Eye (tissue), 1 donor: ENCODE measurements around the gene TRAIP.
"Not testable (repeated sequence)": the region's sequence is repeated elsewhere in the genome, so short reads cannot be mapped to it uniquely, and the experiment has no call there.

ENCODE experiments used
- DNase-seq: peaks from one replicate; pipeline ENCODE4 v3.0.0-alpha.2; 2015

Gene TRAIP

GRCh38 chr3:49873623-49874022 lies 17.3 kb upstream of the TRAIP start:
- no peak for DNase-seq

DNA sequence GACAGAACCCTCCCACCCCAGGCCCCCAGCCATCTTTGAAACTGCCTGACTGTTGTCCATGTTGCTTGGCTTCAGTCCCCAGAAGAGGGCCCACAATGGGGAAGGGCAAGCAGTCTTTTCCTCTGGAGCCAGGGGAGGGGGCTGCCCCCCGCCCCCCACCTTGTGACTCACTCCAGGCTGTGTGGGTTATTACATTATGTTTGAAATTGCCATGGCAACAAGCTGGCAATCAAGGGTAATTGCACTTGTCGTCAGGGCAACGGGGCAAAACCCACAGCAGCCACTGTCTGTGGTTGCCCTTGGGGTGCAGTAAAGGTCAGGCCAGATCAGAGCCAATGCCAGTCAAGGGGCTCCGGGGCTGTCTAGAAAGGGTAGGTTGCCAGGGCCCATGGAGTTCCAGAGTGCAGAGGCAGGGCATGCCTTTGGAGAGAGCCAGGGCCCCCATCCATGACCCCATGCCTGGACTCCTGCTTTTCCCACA lies 16.5 kb upstream of the TRAIP start:
- peak; percentile 17 for DNase-seq

GRCh38 chr3:49871531-49872153 lies 15.3 kb upstream of the TRAIP start:
- DNase-seq, result peak; percentile 33

DNA sequence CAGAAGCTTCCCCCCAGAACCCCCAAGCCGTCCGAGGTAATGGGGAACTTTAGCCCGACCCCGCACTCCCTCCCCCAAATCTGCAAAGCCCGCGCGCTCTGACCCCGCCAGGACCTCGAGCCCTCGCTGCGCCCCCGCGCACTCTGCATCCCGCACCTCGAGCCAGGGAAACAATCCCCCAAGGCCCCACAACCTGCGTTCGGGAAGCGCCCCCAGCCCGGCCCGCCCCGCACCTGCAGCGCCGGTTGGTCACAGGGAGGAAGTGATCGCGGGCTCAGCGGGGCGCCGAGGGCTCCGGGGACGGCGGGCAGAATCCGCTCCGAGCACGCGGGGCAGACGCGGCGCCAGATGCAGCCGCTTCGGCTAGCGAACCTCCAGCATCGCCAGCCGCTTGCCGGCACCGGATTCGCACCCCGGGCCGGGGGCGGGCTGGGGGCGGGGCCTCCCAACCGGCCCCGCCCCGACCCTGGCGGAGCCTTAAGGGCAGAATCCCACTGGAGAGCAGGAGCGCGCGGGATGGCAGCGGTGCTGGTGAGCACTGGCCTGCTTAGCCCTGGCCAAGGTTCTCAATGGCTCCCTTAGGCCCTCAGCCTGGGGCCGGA lies 13.3 kb upstream of the TRAIP start, which contains the start of gene CAMKV:
Gene CAMKV, minus strand, starts transcription at position 382 of the 602 bp plus-strand sequence. CDS start 7,518 bp downstream, outside the sequence.
- DNase-seq, result peak; percentile 65

- peak; percentile 10 for DNase-seq
Measured at GRCh38 chr3:49868862-49869466, 12.6 kb upstream of the TRAIP start.

- DNase-seq, result peak; percentile 78
Measured at GRCh38 chr3:49867871-49868321, 11.5 kb upstream of the TRAIP start.

- peak; percentile 20 for DNase-seq
Measured at GRCh38 chr3:49867400-49867799, 11.0 kb upstream of the TRAIP start.

GRCh38 chr3:49865198-49865784 lies 8.9 kb upstream of the TRAIP start:
- DNase-seq, result no peak

GRCh38 chr3:49864505-49864904 lies 8.1 kb upstream of the TRAIP start:
- no peak for DNase-seq

- no peak for DNase-seq
Measured at GRCh38 chr3:49859576-49860305, 3.4 kb upstream of the TRAIP start.

DNA sequence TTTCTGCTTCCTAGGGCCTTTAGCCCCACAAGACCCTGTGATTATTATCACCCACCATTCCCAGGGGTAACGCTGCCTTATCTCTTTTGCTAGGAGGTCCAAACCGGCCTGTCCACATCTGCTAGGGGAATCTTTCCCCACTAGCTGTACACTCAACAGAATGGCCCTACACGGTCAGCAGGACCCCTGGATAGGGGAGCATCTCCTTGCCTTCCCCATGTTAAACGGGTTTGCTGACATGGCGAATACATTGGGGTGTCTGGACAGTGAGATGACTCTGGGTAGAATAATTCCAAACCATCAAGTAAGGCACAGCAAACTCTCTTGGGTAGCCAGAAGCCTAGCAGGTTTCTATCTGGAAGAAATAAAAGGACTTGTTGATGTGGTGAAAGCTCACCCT lies 702 bp downstream of the TRAIP start:
- no peak for DNase-seq

- DNase-seq, result no peak
Measured at GRCh38 chr3:49845694-49846093, 10.7 kb downstream of the TRAIP start.

GRCh38 chr3:49844464-49845183 lies 11.7 kb downstream of the TRAIP start:
- DNase-seq, result no peak

DNA sequence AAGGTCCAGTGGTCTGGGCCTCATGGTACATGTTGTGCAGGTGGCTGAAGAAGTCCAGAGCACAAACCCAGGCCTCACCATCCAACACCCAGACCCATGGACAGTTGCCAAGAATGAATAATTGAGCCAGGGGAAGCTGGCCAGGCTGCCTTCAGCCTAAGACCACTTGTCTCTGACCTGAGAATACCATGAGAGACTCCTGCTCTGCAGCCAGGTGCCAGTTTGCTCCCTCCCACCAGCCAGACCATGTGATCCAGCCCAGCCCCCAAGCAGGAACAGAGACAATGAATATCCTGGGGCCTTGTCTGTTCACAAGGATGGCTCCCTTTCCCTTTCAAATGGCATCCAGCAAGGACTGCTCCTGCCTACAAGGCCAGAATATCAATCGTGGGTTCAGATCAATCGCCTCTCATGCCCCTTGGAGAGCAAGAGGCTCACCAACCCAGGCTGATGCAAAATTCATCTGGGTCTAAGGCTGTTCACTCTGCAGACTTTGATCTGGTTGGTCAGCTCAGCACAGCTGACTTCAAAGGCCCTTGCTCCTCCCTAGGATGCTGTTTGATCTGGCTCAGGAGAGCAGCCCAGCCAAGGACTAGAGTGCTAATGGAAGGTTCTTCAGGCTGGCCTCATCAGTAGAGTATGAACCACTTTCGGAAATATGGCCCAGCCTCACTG lies 13.4 kb downstream of the TRAIP start:
- no peak for DNase-seq

- DNase-seq, result no peak
Measured at GRCh38 chr3:49841806-49842205, 14.6 kb downstream of the TRAIP start.

- DNase-seq, result peak; percentile 24
Measured at GRCh38 chr3:49841126-49841696, 15.2 kb downstream of the TRAIP start.

DNA sequence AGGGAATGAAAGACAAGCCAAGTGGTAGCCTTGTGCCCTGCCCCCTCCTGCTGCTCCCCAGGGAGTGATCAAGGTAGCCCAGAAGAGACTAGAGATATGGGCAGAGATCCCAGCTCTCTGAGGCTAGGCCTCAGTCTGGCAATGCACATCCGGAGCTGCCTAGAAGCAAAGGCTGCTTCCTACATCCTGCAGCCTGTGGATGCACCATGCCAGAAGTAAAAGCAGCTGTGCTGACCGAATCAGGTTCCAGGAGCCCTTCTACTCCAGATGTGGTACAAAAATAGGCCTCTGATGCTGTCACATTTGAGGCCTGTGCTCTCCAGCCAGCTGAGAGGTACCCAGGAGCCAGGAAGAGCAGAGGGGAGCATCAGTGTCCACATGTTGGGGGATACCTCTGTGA lies 16.0 kb downstream of the TRAIP start:
- peak; percentile 16 for DNase-seq

DNA sequence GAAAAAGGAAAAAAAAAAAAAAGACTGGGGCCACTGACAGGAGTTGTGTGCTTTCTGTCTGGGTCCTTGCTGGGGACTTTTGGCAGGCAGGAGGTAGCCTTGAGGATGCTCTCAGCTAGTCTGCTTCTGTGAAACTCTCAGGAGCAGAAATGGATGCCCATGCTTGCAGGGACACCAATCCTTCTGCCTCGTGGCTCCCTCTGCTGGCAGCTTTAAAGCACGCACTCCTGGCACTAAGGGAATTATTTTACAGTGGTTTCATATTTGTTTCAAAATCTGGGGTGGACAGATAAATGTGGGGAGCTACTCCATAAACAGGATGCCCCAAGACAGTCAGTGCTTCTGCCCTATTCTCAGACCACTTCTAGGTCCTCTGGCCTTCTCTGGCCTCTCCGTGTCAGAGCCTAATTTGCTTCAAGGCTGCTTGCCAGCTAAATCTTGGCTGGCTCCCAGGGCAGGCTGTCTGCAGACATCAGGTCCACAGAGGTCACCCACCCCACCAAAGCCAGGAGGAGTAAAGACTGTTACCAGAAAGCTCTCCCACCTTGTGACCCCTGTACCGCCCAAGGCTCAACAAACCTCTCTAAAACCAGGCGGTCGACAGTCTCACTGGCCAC lies 17.1 kb downstream of the TRAIP start:
- DNase-seq, result peak; percentile 92

DNA sequence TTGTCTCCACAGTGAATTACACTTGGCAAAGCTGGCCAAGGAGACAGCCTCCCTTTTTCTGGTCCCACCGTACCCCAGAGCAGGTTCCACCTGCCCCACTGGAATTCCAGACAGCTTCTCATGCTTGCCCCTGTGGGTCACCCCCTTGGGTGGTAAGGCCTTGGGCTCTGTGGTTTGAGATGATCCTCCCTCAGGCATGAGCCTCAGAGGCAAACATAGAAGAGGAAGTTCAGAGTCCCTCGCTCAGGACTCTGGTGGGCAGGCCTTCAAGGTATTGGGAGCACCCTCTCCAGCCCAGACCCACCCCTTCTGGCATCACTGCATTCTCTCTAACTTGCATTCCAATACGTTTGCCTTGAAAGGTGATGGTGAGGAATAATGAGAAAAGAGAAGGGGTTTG lies 25.0 kb downstream of the TRAIP start:
- DNase-seq, result no peak

- DNase-seq, result no peak
Measured at GRCh38 chr3:49826016-49826415, 30.3 kb downstream of the TRAIP start.

DNA sequence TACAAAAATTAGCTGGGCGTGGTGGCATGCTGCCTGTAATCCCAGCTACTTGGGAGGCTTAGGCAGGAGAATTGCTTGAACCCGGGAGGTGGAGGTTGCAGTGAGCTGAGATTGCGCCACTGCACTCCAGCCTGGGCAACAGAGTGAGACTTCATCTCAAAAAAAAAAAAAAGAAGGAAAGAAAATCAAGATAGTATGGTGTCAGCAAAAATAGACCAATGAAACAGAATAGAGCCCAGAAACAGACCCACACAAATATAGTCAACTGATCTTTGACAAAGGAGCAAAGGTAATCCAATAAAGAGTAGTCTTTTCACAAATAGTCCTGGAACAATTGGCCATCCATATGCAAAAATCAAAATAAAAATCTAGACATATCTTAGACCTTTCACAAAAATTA lies 33.2 kb downstream of the TRAIP start:
- DNase-seq, result not testable (repeated sequence)
